Fibroblast of the conjunctiva (primary cell): ENCODE results near the gene TPSD1.
"Not testable (repeated sequence)": the region's sequence is repeated elsewhere in the genome, so short reads cannot be mapped to it uniquely, and the experiment has no call there.

ENCODE experiments used
- DNase-seq: peaks from one replicate; pipeline ENCODE4 v3.0.0-alpha.2; 2010; ENCODE audit warnings: low read depth

The TPSD1 gene

GRCh38 chr16:1241081-1241480, 14.8 kb upstream of the TPSD1 start:
- DNase-seq = not testable (repeated sequence)

- DNase-seq = not testable (repeated sequence)
These were observed 12.5 kb upstream of the TPSD1 start for GRCh38 chr16:1243363-1243762.

- DNase-seq = not testable (repeated sequence)
These were observed 11.7 kb upstream of the TPSD1 start for GRCh38 chr16:1243907-1244850.

DNA sequence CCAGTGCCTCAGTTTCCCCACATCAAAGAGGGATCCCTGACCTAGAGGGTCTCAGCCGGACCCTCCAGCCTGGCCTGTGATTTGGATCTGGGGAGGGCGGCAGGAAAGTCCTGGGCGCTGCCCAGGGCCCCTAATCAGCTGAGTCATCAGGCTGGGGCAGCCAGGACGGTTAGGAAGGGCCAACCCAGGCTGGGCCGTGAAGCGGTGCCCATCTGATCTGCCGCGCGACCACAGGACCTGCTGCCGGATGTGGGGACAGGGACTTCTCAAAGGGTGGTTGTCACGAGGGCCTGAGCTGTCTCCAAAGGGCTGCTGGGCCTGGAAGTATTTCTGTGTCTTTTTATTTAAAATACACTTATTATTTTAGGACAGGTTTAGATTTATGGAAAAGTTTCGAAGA, 11.0 kb upstream of the TPSD1 start:
- no peak for DNase-seq

DNA sequence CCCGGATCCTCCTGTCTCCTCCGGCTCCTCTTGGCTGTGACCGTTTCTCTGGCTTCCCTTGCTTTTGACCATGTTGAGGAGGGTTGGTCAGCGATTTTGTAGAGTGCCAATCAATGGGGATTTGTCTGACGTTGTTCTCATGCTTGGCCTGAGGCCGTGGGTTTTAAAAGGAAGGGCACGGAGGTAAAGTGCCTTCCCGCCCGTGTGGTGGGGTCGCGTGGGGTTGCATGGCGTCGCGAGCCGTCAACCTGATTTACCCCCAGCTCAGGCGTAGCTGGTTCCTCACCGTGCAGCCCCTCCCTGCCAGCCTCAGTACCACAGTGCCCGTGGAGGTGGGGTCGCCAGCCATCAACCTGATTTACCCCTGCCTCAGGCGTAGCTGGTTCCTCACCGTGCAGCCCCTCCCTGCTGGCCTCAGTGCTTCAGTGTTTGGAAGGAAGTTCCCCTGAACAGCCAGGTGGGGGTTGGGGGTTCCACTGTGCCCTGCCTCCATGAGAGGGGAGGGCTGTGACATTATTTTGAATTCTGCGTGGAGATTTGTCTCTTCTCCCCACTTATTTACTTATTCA, 10.3 kb upstream of the TPSD1 start:
- no peak for DNase-seq

DNA sequence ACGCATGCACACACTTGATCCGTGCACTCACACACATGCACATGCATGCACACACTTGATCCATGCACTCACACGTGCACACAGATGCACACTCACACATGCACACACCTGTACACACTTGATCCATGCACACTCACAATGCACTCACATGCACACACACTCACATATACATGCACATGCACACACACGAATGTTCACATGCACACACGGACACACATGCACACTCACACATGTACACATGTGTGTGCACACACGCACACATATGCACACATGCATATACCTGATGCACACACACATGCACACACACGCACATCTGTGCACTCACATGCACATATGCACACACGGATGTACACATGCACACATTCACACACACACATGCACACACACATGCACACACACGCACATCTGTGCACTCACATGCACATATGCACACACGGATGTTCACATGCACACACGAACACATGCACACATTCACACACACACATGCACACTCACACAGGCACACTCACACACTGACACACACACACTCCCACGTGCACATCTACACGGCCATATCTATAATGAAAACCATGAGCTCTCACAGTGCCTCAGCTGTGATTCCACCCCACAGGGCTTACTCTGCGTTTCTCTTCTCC, 7.8 kb upstream of the TPSD1 start:
- DNase-seq = not testable (repeated sequence)

- DNase-seq = not testable (repeated sequence)
These were observed 6.7 kb upstream of the TPSD1 start for GRCh38 chr16:1249031-1249755.

GRCh38 chr16:1253701-1254364, 2.0 kb upstream of the TPSD1 start:
- not testable (repeated sequence) for DNase-seq

DNA sequence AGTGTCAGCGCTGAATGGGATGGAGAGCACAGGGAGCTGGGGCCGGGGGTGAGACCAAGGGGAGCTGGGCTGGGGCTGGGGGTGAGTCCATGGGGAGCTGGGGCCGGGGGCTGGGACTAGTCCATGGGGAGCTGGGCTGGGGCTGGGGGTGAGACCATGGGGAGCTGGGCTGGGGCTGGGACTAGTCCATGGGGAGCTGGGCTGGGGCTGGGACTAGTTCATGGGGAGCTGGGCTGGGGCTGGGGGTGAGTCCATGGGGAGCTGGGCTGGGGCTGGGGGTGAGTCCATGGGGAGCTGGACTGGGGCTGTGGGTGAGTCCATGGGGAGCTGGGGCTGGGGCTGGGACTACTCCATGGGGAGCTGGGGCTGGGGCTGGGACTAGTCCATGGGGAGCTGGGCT, 1.0 kb upstream of the TPSD1 start:
- not testable (repeated sequence) for DNase-seq

DNA sequence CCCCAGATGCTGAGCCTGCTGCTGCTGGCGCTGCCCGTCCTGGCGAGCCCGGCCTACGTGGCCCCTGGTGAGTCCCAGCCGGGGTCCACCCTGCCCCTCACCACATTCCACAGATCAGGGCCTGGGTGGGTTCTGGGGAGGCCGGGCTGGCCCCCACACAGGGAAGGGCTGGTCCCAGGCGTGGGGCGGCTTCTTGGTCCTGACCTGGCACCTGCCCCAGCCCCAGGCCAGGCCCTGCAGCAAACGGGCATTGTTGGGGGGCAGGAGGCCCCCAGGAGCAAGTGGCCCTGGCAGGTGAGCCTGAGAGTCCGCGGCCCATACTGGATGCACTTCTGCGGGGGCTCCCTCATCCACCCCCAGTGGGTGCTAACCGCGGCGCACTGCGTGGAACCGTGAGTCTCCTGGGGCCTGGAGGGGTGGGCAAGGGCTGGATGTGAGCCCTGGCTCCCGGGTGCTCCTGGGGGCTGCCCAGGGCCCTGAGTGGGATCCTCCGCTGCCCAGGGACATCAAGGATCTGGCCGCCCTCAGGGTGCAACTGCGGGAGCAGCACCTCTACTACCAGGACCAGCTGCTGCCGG, 516 bp downstream of the TPSD1 start:
- DNase-seq = not testable (repeated sequence)

DNA sequence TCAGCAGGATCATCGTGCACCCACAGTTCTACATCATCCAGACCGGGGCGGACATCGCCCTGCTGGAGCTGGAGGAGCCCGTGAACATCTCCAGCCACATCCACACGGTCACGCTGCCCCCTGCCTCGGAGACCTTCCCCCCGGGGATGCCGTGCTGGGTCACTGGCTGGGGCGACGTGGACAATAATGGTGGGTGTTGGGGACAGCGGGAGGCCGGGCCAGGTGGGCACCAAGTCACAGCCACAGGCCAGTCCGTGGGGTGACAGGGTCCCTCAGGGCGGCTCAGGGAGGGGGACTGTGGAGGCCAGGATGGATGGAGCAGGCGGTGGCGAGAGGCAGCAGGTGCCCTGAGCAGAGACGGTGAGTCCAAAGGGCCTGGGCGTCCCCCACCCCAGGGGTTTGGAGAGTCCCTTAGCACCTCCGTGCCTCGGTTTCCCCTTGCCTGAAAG, 1.0 kb downstream of the TPSD1 start:
- no peak for DNase-seq

DNA sequence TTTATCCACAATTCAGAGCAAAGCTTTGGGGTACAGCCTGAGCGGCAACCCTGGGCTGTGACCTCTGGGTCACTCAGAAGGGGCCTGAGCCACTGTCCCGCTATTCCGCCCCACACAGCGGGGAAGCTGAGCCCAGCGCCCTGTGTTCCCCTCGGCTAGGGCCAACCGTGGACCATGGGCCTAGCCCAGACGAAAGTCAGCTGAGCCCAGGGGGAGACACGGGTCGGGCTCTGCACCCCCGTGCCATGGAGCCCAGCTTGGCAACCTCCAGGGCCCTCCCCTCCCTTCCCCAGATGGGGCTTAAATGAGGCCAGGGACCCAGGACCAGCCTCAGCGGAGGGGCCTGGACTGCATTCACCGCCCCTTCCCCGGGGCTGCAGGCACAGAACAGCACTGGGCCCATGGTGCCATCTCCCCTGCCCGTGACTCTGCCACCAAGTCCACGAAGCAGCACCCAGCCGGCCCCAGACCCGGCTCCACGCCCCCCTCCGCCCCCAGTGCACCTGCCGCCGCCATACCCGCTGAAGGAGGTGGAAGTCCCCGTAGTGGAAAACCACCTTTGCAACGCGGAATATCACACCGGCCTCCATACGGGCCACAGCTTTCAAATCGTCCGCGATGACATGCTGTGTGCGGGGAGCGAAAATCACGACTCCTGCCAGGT, 1.8 kb downstream of the TPSD1 start:
- DNase-seq = no peak

DNA sequence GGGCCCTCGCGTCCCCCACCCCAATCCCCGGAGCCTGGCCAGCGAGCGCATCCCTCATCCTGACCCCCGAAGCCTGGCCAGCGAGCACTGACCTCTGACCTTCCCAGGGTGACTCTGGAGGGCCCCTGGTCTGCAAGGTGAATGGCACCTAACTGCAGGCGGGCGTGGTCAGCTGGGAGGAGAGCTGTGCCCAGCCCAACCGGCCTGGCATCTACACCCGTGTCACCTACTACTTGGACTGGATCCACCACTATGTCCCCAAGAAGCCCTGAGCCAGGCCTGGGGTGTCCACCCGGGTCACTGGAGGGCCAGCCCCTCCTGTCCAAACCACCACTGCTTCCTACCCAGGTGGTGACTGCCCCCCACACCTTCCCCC, 2.3 kb downstream of the TPSD1 start:
- no peak for DNase-seq

GRCh38 chr16:1258906-1259759, 3.3 kb downstream of the TPSD1 start:
- DNase-seq = no peak

DNA sequence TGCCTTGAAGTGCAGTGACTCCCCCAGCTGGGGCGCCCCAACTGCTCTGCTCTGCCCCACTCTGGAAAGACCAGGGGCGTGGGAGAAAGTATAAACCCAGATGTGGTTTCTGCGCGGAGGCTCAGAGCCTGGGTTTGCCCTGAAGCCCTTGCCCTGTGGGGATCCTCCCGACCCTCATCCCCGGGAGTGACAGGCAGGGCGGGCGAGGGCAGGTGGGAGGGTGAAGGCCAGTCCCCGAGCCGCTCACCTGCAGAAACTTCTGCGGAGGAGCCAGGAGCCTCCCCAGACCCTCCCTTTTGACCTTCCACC, 3.8 kb downstream of the TPSD1 start:
- DNase-seq = no peak

- no peak for DNase-seq
These were observed 4.3 kb downstream of the TPSD1 start for GRCh38 chr16:1260101-1260680.

DNA sequence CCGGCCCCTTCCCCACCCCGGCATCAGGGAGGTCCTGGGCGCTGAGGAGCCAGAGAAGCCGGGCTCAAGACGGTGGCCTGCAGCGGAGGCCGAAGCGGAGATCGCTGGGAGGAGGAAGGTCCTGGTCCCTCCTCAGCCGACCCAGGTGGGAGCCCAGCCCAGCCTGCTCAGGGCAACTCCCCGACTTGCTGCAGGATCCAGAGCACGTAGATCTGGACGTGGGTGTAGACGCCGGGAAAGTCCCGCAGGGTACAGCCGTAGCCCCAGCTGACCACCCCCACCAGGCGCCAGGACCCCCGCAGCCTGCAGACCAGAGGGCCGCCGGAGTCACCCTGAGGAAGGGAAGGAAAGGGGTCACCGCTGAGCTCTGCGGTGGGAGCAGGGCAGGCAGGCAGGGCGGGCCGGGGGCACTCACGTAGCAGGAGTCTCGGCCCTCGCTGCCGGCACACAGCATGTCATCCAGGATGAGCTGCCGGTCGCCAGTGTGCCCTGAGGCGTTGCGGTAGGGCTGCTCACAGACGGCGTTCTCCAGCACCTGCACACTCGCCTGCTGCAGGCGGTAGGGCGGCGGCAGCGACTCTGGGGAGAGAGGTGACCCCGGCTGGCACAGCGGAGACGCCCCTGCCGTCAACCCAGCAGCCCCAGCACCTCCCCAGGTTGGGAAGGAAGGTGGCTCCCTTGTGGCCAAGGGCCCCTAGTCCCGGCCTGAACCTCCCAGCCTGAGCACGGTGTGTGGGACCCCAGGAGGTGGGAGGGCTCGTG, 5.4 kb downstream of the TPSD1 start:
- DNase-seq = no peak

DNA sequence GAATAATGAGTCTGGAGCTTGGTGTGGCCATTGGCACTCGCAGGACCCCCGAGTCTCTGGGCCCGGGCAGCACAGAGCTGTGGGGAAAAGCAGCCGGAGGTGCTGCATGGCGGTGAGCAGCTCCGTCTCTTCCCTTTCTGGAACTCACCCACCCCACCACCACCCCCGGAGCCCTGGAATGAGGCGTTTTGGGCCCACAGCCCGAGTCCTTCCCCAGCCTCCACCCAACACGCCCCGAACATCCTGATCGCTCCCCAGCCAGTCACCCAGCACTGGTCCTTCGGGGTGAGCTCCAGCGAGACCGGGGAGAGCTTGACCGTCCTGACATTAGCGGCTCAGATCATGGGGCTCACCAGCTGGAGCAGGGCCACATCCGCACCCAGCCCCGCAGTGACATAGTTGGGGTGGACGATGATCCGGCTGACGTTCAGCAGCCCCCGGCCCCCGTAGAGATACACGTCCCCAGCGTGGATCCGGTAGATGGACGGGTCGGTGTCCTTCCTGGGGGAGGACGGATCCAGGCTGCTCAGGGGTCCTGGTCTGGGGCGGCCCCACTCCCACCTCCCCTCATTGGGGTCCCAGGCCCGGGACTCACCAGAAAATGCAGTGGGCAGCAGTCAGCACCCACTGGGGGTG, 6.5 kb downstream of the TPSD1 start:
- no peak for DNase-seq
